IPS-20b (cell line): ENCODE results near the gene AFF3.

Source experiments
- H3K27ac ChIP-seq: one replicate; pipeline ENCODE4 v1.5.1; 2013; ENCODE audit warnings: low read length
- H3K27me3 ChIP-seq: 2 replicates; pipeline ENCODE4 v1.6.1; 2013; ENCODE audit warnings: mild to moderate bottlenecking, low read length, inconsistent platforms; ENCODE audit not compliant: insufficient read depth
- H3K36me3 ChIP-seq: 2 replicates; pipeline ENCODE4 v1.6.1; 2013; ENCODE audit warnings: low read depth, mild to moderate bottlenecking, inconsistent platforms, low read length, moderate library complexity; ENCODE audit not compliant: insufficient read depth
- H3K4me1 ChIP-seq: 2 replicates; pipeline ENCODE4 v1.6.1; 2013; ENCODE audit warnings: mild to moderate bottlenecking, control low read depth, inconsistent platforms, low read length, moderate library complexity; ENCODE audit not compliant: insufficient read depth
- H3K4me3 ChIP-seq: 2 replicates; pipeline ENCODE4 v1.5.1; 2013; ENCODE audit warnings: mild to moderate bottlenecking, low read length, inconsistent platforms
- H3K9ac ChIP-seq: 2 replicates; pipeline ENCODE4 v1.6.1; 2013; ENCODE audit warnings: low read depth, mild to moderate bottlenecking, inconsistent platforms, low read length, moderate library complexity
- H3K9me3 ChIP-seq: 2 replicates; pipeline ENCODE4 v1.6.1; 2013; ENCODE audit warnings: mild to moderate bottlenecking, low read depth, low read length, inconsistent platforms; ENCODE audit not compliant: insufficient read depth

Gene AFF3

DNA sequence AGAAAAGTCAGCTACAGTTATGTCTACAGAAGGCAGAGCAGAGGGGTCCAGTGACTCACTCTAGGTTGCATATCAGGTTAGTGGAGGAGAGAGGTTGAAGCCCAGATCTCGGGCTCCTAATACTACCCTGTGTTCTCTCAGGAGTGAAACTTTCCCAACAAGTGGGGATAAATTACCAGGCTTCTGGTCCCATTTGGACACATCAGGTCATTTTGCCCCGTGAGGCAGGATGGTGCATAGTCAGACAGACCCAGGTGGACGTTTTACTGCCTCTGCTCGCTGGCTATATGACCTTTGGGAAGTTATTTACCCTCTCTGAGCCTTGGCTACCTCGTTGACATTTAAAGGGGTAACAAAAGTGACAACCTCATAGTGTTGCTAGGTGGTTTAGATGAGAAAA is 524.6 kb downstream of the AFF3 start:
- Histone ChIP-seq H3K9ac (no peak overlapping the region), H3K27me3 (no peaks in the 10 kb centered on the region), H3K9me3 (no peaks in the 10 kb centered on the region; the same call in 1 of the 2 replicates), H3K27ac (no peak overlapping the region), H3K4me3 (no peak overlapping the region), H3K36me3 (no peaks in the 10 kb centered on the region), H3K4me1 (no peaks in the 10 kb centered on the region)

DNA sequence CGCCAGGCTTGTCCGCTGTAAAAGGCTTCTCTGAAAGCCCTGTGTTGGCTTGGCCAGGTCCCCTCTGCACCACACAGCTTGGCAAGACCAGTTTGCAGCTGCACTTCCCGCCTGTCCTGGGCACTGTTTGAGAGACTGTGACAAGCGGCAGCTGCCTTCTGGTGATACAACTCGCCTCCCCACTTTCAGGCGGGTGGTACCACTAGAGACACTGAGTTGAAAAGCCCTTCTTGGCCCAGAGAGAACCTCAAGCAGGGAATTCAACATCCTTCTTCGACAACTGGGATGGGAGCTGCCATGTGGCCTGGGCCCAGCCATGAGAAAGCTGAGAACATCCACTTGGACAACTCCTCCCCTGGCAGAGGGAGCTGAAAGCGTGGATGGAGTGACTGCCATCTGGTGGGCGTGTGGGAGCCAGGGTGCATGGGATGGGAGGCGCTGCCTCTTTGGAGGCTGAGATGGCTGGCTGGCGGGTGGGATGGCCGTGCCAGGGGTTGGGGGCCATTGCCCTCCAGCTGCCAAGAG is 527.1 kb downstream of the AFF3 start:
- H3K9me3 ChIP-seq, result no peaks in the 10 kb centered on the region
- H3K4me3 ChIP-seq, result no peak overlapping the region
- no peaks in the 10 kb centered on the region for H3K27me3 ChIP-seq
- no peaks in the 10 kb centered on the region for H3K36me3 ChIP-seq
- no peak overlapping the region for H3K9ac ChIP-seq
- H3K4me1 ChIP-seq, result no peaks in the 10 kb centered on the region
- no peak overlapping the region for H3K27ac ChIP-seq

DNA sequence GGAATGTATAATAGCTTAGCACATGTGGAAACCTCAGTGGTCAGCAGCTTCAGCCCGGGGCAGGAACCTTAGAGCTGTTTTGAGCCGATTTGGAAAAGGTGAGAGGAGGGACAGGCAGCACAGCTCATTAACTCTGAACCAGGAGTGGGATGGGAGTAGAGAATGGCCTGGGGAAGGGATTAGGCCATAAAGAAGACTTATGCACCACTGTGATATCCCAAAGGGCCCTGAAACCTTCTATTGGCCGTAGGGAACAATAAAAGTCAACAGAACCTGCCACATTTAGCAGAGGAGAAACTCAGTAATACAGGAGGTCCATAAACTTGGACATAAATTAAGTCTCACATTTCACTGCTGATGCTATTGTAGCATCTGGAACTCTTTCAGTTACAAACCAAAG is 528.4 kb downstream of the AFF3 start:
- Histone ChIP-seq H3K9me3 (no peaks in the 10 kb centered on the region), H3K4me3 (no peak overlapping the region), H3K27ac (no peak overlapping the region), H3K9ac (no peak overlapping the region), H3K36me3 (no peaks in the 10 kb centered on the region), H3K27me3 (no peaks in the 10 kb centered on the region), H3K4me1 (no peaks in the 10 kb centered on the region)

DNA sequence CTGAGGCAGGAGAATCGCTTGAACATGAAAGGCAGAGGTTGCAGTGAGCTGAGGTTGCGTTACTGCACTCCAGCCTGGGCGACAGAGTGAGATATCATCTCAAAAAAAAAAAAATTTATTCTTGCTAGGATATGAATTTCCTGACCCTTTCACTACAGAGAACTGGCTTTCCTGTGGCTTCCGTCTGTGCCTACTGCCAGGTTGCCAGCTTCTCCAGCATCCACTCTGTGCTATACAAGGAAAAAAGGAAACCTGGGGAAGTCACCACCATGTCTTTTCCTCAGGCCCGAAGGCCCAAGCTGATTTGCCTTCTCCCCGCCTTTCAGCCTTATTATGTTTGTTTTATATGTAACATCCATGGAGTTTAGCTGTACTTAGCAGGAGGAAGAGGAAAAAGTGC is 530.6 kb downstream of the AFF3 start:
- no peak overlapping the region for H3K9ac ChIP-seq
- no peaks in the 10 kb centered on the region for H3K4me1 ChIP-seq
- no peaks in the 10 kb centered on the region for H3K9me3 ChIP-seq
- no peak overlapping the region for H3K27ac ChIP-seq
- no peaks in the 10 kb centered on the region for H3K27me3 ChIP-seq
- H3K4me3 ChIP-seq, result no peak overlapping the region
- H3K36me3 ChIP-seq, result no peaks in the 10 kb centered on the region

DNA sequence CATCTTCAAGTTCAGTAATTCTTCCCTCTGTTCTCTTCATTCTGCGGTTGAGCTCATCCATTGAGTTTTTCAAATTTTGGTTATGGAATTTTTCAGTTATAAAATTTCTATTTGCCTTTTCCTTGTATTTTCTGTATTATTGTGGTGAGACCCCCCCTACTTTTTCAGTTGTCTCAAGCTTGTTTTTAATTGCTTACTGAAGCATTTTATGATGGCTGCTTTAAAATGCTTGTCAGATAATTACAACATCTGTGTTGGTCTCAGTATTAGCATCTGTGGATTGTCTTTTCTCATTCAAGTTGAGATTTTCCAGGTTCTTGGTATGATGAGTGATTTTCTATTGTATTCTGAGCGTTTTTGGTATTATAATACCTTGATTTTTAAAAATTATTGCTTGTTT is 531.4 kb downstream of the AFF3 start:
- Histone ChIP-seq H3K4me1 (no peaks in the 10 kb centered on the region), H3K9me3 (no peaks in the 10 kb centered on the region), H3K4me3 (no peak overlapping the region), H3K27me3 (no peaks in the 10 kb centered on the region), H3K9ac (no peak overlapping the region), H3K36me3 (no peaks in the 10 kb centered on the region), H3K27ac (no peak overlapping the region)

DNA sequence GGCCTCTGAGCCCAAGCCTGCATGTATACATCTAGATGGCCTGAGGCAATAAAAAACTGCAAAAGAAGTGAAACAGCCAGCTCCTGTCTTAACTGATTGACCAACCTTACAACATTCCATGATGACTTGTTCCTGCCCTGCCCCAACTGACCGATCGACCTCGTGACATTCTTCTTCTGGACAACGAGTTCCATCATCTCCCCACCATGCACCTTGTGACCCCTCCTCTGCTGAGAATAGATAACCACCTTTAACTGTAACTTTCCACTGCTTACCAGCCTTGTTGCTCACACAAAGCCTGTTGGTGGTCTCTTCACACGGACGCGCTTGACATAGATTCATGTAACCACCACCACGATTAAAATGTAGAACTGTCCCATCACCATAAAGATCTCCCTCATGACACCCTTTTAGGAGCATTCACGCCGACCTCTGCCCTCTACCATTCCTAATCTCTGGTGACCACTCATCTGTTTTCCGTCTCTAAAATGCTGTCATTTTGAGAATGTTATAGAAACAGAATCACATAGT is 532.5 kb downstream of the AFF3 start:
- no peak overlapping the region for H3K4me3 ChIP-seq
- H3K27me3 ChIP-seq, result no peaks in the 10 kb centered on the region
- no peaks in the 10 kb centered on the region for H3K9me3 ChIP-seq
- no peaks in the 10 kb centered on the region for H3K36me3 ChIP-seq
- H3K9ac ChIP-seq, result no peak overlapping the region
- H3K27ac ChIP-seq, result no peak overlapping the region
- H3K4me1 ChIP-seq, result no peaks in the 10 kb centered on the region

DNA sequence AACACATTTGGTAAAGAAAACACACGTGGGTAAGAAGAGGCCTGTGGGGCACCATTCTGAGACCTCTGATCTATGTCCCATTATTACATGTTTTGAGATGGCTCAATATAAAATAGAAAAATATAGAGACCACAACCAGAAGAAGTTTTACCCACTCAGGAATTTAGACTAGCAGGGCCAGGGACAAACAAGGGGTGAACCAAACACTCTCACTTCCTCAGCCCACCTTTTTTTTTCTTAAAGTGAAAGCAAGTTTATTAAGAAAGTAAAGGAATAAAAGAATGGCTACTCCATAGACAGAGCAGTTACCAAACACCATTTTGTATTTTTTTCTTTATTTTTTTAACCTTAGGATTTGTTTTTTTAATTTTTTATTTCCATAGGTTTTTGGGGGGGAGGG is 533.5 kb downstream of the AFF3 start:
- H3K9me3 ChIP-seq, result no peaks in the 10 kb centered on the region
- H3K36me3 ChIP-seq, result no peaks in the 10 kb centered on the region
- H3K27me3 ChIP-seq, result no peaks in the 10 kb centered on the region
- H3K4me1 ChIP-seq, result no peaks in the 10 kb centered on the region
- H3K9ac ChIP-seq, result no peak overlapping the region
- H3K4me3 ChIP-seq, result no peak overlapping the region
- H3K27ac ChIP-seq, result no peak overlapping the region

DNA sequence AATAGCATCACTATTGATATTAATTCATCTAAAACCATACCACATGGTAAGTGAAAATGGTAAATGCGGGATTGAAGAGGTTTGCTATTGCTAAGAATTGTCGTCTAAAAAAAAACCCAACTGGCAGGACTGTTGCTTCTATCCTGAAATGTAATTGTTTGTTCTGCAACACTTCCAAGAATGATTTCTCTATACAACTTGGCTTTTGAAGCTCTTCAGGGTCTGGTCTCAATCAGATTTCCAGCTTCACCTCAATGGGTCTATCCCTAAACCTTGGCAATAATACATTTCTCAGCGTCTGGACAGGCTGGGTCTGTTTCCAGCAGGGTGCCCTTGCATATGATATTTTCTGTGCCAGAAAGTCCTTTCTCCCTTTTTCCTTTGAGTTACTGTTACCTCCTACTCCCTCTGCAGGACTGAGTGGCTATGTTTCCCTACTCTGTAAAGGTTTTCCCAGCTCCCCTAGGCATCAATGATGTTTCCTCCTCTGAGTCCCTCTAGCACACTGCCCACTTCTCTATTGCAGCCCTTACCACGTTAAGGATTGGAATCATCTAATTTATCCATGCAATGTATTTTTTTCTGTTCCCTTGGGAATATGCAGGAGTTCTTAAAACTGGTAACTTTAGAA is 534.4 kb downstream of the AFF3 start:
- Histone ChIP-seq H3K9me3 (no peaks in the 10 kb centered on the region), H3K36me3 (no peaks in the 10 kb centered on the region), H3K9ac (no peak overlapping the region), H3K27me3 (no peaks in the 10 kb centered on the region), H3K4me3 (no peak overlapping the region), H3K27ac (no peak overlapping the region), H3K4me1 (no peaks in the 10 kb centered on the region)

DNA sequence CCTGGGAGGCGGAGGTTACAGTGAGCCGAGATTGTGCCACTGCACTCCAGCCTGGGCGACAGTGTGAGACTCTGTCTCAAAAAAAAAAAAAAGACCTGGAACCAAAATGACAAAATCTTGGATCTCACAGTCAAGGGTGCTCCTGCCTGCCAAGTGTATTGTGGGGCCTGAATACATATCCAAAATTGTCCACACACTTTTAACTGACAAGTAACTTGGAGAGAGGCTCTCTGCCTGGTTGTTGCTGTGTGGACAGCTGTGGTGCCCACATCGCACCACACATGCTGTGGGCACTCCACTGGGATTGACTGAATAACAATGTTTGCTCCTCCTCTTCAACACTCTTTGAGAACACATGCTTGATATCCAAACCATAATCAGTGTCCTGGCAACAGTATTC is 534.9 kb downstream of the AFF3 start:
- Histone ChIP-seq H3K27ac (no peak overlapping the region), H3K9ac (no peak overlapping the region), H3K4me1 (no peaks in the 10 kb centered on the region), H3K36me3 (no peaks in the 10 kb centered on the region), H3K9me3 (no peaks in the 10 kb centered on the region), H3K27me3 (no peaks in the 10 kb centered on the region), H3K4me3 (no peak overlapping the region)

DNA sequence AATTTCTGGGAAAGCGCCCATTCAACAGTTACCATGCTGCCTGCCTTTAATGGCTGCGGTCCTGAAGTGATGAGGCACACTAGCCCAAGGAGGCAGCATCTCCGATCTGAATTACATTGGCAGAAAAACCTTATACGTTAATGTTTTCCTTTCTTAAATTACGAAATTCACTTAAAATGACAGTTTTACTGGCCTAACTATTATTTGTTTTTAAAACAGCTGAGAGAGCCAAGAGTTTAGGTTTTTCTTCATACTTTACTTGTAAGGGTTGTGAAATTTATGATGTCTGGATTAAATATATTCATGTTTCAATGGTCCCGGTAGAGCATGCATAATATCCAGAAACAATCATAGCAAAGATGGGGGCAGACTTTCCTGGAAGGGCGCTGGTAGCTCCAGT is 537.4 kb downstream of the AFF3 start:
- no peaks in the 10 kb centered on the region for H3K36me3 ChIP-seq
- no peak overlapping the region for H3K9ac ChIP-seq
- H3K4me3 ChIP-seq, result no peak overlapping the region
- H3K4me1 ChIP-seq, result no peaks in the 10 kb centered on the region; the same call in 1 of the 2 replicates
- H3K27me3 ChIP-seq, result no peaks in the 10 kb centered on the region
- no peaks in the 10 kb centered on the region for H3K9me3 ChIP-seq
- no peak overlapping the region for H3K27ac ChIP-seq

DNA sequence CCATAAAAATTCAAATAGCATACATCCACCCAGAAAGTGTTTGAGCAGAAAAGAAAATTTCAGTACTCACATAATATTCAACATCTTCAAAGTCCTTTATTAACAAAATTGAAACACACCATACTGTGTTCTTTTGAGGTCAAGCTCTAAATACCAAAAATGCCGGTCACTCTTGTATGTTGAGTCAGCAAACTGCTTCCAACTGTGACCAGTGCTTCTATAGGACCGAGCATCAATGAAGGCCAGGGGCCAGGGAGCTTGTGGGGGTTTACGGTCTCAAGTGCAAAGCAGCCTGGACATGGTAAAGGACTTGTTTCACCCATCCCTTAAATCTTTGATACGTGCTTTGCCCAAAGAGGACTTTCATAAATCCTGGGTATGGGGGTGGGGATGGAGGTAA is 539.9 kb downstream of the AFF3 start:
- no peak overlapping the region for H3K27ac ChIP-seq
- H3K9me3 ChIP-seq, result no peaks in the 10 kb centered on the region
- H3K9ac ChIP-seq, result no peak overlapping the region
- no peaks in the 10 kb centered on the region for H3K27me3 ChIP-seq
- no peaks in the 10 kb centered on the region for H3K36me3 ChIP-seq
- H3K4me3 ChIP-seq, result no peak overlapping the region
- H3K4me1 ChIP-seq, result no peaks in the 10 kb centered on the region; the same call in 1 of the 2 replicates

DNA sequence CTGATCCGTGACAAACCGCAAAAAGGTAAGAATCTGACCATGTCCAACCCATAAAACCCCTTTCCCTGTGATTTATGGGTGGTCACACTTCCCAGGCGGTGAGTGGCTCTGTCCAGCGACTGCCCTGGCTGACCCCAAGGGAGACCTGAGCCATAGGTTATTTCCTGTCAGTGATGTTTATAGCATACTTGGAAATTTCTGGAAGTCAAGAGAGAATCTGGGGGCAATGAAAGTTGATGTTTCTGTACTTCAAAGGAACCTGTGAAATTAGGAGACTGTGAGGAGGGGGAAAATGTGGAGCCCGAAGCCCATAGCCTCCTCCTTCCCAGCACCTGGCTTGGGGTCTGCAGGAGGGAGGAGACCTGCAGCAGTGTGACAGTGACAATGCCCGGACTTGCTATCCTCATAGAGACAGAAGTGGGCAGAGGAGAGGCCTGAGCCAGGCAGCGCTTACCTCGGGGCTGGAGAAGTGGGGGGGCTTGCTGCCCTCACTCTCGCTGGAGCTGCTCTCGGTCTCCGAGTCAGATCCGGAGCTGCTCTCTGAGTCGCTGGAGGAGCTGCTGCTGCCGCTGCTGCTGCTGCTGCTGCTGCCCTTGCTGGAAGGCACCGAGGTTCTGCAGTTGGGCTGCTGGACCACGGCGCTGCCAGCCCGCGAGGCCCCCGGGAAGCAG is 541.3 kb downstream of the AFF3 start:
- no peaks in the 10 kb centered on the region for H3K27me3 ChIP-seq
- H3K4me1 ChIP-seq, result no peaks in the 10 kb centered on the region; the same call in 1 of the 2 replicates
- no peaks in the 10 kb centered on the region for H3K36me3 ChIP-seq
- H3K9ac ChIP-seq, result no peak overlapping the region
- H3K9me3 ChIP-seq, result no peaks in the 10 kb centered on the region
- no peak overlapping the region for H3K27ac ChIP-seq
- no peak overlapping the region for H3K4me3 ChIP-seq
